Caco-2 (cell line): Measurements from ENCODE around the gene NRK. TPM values are rescaled to one million over a fixed set of nuclear protein-coding genes. Genes with fewer than 3 reads are reported as not detected.
"Not testable (repeated sequence)": the region's sequence is repeated elsewhere in the genome, so short reads cannot be mapped to it uniquely, and the experiment has no call there.

Source experiments
- BruUV-seq: library from RNA; stranded (reverse); fragments of 400-500 nt; replicated peaks from 2 replicates; lab custom pipeline; 2021; lab: Mats Ljungman, UMichigan
- CTCF ChIA-PET: fragments of 300-600 bp; sonication (Branson Sonifier 250); formaldehyde crosslinking; loops from one replicate; lab custom pipeline; 2022; ENCODE audit warnings: antibody characterized with exemption; lab: Charles Lee
- POLR2A ChIA-PET: fragments of 300-600 bp; sonication (Branson Sonifier 250); formaldehyde crosslinking; loops from one replicate; lab custom pipeline; 2022; ENCODE audit warnings: antibody characterized with exemption; lab: Charles Lee
- DNase-seq, 2 experiments: peaks; one replicate each; pipeline versions ENCODE4 v3.0.0 to v3.0.0-alpha.2; 2020 to 2022
- H3K27me3 ChIP-seq: replicated peaks from 2 replicates; pipeline ENCODE4 v1.6.0; 2011; ENCODE audit warnings: low read length; ENCODE audit not compliant: control insufficient read depth, insufficient read depth
- H3K36me3 ChIP-seq: 2 replicates; pipeline ENCODE4 v1.5.1; 2011; ENCODE audit warnings: low read length; ENCODE audit not compliant: control insufficient read depth, insufficient read depth
- H3K4me1 ChIP-seq: fragments of 250-450 bp; sonication (Bioruptor Pico); 2 replicates; pipeline ENCODE4 v1.5.1; 2020; ENCODE audit warnings: mild to moderate bottlenecking
- H3K4me3 ChIP-seq: 2 replicates; pipeline ENCODE4 v1.5.1; 2011; ENCODE audit warnings: low read depth, mild to moderate bottlenecking, control low read depth, low read length
- H3K9me3 ChIP-seq: fragments of 250-450 bp; sonication (Bioruptor Pico); 2 replicates; pipeline ENCODE4 v1.5.1; 2020; ENCODE audit warnings: mild to moderate bottlenecking, moderate library complexity
- H3K27ac Mint-ChIP-seq: one replicate; pipeline ENCODE4 v1.8.0; 2022; ENCODE audit warnings: mixed read lengths; ENCODE audit not compliant: unreplicated experiment
- H3K27me3 Mint-ChIP-seq: one replicate; pipeline ENCODE4 v1.8.0; 2022; ENCODE audit warnings: mixed read lengths; ENCODE audit not compliant: insufficient read depth, unreplicated experiment
- H3K36me3 Mint-ChIP-seq: one replicate; pipeline ENCODE4 v1.8.0; 2022; ENCODE audit warnings: mild to moderate bottlenecking, mixed read lengths; ENCODE audit not compliant: insufficient read depth, unreplicated experiment
- H3K4me1 Mint-ChIP-seq: one replicate; pipeline ENCODE4 v1.8.0; 2022; ENCODE audit warnings: low read depth, mixed read lengths; ENCODE audit not compliant: unreplicated experiment
- H3K4me3 Mint-ChIP-seq: one replicate; pipeline ENCODE4 v1.8.0; 2022; ENCODE audit warnings: mild to moderate bottlenecking, moderate library complexity, mixed read lengths; ENCODE audit not compliant: unreplicated experiment
- H3K9me3 Mint-ChIP-seq: one replicate; pipeline ENCODE4 v1.8.0; 2022; ENCODE audit warnings: mixed read lengths; ENCODE audit not compliant: unreplicated experiment
- intact Hi-C: fragments of 100-400 bp; cut with micrococcal nuclease; formaldehyde crosslinking; loops from one replicate; pipeline ENCODE4 v1.10.0; 2022; ENCODE audit not compliant: unreplicated experiment
- total RNA-seq: library from RNA; stranded (reverse); gene quantifications from 2 replicates; pipeline ENCODE4 v1.2.3, GENCODE V29; 2022
- TF ChIP-seq, protein P1 (sequence below), 2 experiments: fragments of 200-600 bp in 1 of 2; IDR thresholded peaks; 1 replicate in 1 of 2; 2 replicates in 1 of 2; pipeline versions ENCODE4 v1.5.1 to v1.8.0; 2011 to 2022; ENCODE audit warnings: antibody characterized with exemption in 1 of 2, control low read depth in 1 of 2, inconsistent platforms in 1 of 2, low read depth in 1 of 2, low read length in 1 of 2, mild to moderate bottlenecking in 1 of 2, moderate library complexity in 1 of 2; ENCODE audit not compliant: insufficient read depth in 1 of 2, severe bottlenecking in 1 of 2, unreplicated experiment in 1 of 2

The NRK gene
- total RNA-seq, 1 experiment from 2014 or later: 0.16 TPM

DNA sequence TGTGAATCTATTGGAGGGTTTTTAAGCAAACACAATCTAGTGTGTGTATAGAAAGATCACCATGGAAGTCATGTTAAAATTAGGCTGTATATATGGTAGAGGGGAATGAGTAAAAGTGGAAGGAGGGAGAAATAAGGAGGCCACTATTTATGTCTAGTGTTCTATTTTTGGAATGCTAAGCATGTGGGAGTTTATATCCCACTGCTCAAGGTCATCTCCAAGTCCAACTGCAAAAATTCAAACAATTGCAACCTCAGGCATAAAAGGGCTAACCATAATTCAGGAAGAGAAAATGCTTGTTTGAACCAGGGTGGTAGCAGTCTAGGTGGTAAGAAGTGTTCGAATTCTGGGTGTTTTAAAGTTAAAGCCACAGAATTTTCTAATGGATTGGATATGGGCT lies 177.0 kb downstream of the NRK start:
- no peak overlapping the region for H3K4me3 Mint-ChIP-seq
- ChIA-PET CTCF (no interaction called here), POLR2A (no interaction called here)
- H3K27ac Mint-ChIP-seq: no peak overlapping the region
- H3K27me3 Mint-ChIP-seq: no peaks in the 10 kb centered on the region
- TF ChIP-seq, protein P1, sequence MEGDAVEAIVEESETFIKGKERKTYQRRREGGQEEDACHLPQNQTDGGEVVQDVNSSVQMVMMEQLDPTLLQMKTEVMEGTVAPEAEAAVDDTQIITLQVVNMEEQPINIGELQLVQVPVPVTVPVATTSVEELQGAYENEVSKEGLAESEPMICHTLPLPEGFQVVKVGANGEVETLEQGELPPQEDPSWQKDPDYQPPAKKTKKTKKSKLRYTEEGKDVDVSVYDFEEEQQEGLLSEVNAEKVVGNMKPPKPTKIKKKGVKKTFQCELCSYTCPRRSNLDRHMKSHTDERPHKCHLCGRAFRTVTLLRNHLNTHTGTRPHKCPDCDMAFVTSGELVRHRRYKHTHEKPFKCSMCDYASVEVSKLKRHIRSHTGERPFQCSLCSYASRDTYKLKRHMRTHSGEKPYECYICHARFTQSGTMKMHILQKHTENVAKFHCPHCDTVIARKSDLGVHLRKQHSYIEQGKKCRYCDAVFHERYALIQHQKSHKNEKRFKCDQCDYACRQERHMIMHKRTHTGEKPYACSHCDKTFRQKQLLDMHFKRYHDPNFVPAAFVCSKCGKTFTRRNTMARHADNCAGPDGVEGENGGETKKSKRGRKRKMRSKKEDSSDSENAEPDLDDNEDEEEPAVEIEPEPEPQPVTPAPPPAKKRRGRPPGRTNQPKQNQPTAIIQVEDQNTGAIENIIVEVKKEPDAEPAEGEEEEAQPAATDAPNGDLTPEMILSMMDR (IDR thresholded peaks at IDR 0.05; ENCODE audit: insufficient read depth in 1 of 2, low read depth in 1 of 2, low read length in 1 of 2, severe bottlenecking in 1 of 2, unreplicated experiment in 1 of 2): no peak
- no peaks in the 10 kb centered on the region for H3K36me3 Mint-ChIP-seq
- intact Hi-C loops: no loop called here
- no peaks in the 10 kb centered on the region for H3K4me1 ChIP-seq
- no peak for DNase-seq
- no peaks in the 10 kb centered on the region for H3K27me3 ChIP-seq
- BruUV-seq: no TSS peak
- no peaks in the 10 kb centered on the region for H3K4me1 Mint-ChIP-seq
- no peaks in the 10 kb centered on the region for H3K9me3 ChIP-seq
- H3K36me3 ChIP-seq: no peaks in the 10 kb centered on the region
- H3K4me3 ChIP-seq: no peak overlapping the region
- no peaks in the 10 kb centered on the region for H3K9me3 Mint-ChIP-seq

DNA sequence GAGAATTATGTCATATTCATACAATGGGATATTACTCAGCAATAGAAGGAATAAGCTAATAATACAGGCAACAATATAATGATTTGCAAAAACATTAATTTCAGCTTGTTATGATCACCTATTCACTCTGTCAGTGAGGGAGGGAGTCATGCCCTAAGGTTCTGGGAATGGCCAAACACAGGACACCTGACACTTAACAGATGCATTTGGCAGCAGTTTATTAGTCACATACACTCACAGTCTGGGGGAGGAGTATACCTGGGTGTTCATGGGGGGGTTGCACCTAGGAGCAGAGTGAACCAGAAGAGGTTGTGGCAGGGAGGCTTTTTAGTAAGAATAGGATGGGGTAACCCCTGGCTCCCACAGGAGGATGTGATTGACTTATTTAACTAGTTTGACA lies 177.9 kb downstream of the NRK start:
- no peak for DNase-seq
- intact Hi-C loops: no loop called here
- ChIA-PET CTCF (no interaction called here), POLR2A (no interaction called here)
- BruUV-seq: no TSS peak
- H3K27me3 ChIP-seq: no peaks in the 10 kb centered on the region
- no peak overlapping the region for H3K4me3 ChIP-seq
- Mint-ChIP-seq H3K9me3 (no peaks in the 10 kb centered on the region), H3K36me3 (no peaks in the 10 kb centered on the region), H3K27ac (no peak overlapping the region), H3K27me3 (no peaks in the 10 kb centered on the region), H3K4me1 (no peaks in the 10 kb centered on the region), H3K4me3 (no peak overlapping the region)
- no peaks in the 10 kb centered on the region for H3K36me3 ChIP-seq
- no peaks in the 10 kb centered on the region for H3K9me3 ChIP-seq
- H3K4me1 ChIP-seq: no peaks in the 10 kb centered on the region
- TF ChIP-seq, protein P1 (IDR thresholded peaks at IDR 0.05; ENCODE audit: insufficient read depth in 1 of 2, low read depth in 1 of 2, low read length in 1 of 2, severe bottlenecking in 1 of 2, unreplicated experiment in 1 of 2): no peak

DNA sequence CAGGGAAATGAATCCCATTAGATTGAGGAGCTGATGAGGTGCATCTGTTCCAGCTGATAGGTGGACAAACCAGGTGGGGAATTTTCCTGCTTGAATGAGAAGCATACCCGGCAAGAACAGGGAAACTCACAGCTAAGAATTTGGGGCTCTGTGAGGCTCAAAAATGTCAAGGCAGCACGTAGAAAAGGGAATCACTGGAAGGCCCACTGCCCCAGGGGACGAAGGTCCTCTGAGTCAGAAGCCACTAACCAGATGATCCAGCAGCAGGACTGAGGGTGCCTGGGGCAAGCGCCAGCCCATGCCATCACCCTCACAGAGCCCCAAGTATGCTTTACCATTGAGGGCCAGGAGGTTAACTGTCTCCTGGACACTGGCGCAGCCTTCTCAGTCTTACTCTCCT lies 178.3 kb downstream of the NRK start:
- H3K9me3 Mint-ChIP-seq, H3K36me3 ChIP-seq, H3K27me3 Mint-ChIP-seq, H3K27ac Mint-ChIP-seq, H3K36me3 Mint-ChIP-seq, H3K27me3 ChIP-seq, H3K4me3 Mint-ChIP-seq, H3K4me1 Mint-ChIP-seq, H3K4me1 ChIP-seq, H3K4me3 ChIP-seq, H3K9me3 ChIP-seq, intact Hi-C loops, BruUV-seq, CTCF ChIA-PET, DNase-seq, POLR2A ChIA-PET: not testable (repeated sequence)

DNA sequence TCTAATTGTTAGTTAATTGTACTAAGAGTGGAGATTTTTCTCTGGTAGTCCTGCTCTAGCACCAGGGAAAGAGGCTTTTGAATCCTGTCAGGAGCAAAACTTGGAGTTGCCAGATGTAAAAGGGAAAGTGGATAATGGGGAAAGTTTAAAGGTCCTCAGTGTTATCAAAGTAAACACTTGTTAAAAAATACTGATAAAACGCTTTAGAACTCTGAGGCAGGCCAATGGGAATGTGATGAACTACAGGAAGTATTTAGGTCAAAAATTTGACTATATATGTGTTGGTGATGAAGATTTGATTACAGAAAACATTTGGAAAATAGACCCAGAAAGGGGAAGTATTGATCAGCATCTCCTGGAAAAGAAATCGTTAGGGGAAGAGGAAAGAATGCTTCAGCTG lies 183.3 kb downstream of the NRK start:
- H3K9me3 Mint-ChIP-seq: no peaks in the 10 kb centered on the region
- DNase-seq: no peak
- no peak overlapping the region for H3K4me3 ChIP-seq
- ChIA-PET CTCF (no interaction called here), POLR2A (no interaction called here)
- H3K4me1 Mint-ChIP-seq: no peaks in the 10 kb centered on the region
- TF ChIP-seq, protein P1 (IDR thresholded peaks at IDR 0.05; ENCODE audit: insufficient read depth in 1 of 2, low read depth in 1 of 2, low read length in 1 of 2, severe bottlenecking in 1 of 2, unreplicated experiment in 1 of 2): no peak
- no TSS peak for BruUV-seq
- no peak overlapping the region for H3K4me3 Mint-ChIP-seq
- intact Hi-C loops: no loop called here
- no peaks in the 10 kb centered on the region for H3K4me1 ChIP-seq
- H3K27me3 ChIP-seq: no peaks in the 10 kb centered on the region
- no peaks in the 10 kb centered on the region for H3K27me3 Mint-ChIP-seq
- no peaks in the 10 kb centered on the region for H3K36me3 ChIP-seq
- no peaks in the 10 kb centered on the region for H3K36me3 Mint-ChIP-seq
- no peaks in the 10 kb centered on the region for H3K9me3 ChIP-seq
- no peak overlapping the region for H3K27ac Mint-ChIP-seq
